ENCODE measurements around the gene IL24.

IL24 gene

DNA sequence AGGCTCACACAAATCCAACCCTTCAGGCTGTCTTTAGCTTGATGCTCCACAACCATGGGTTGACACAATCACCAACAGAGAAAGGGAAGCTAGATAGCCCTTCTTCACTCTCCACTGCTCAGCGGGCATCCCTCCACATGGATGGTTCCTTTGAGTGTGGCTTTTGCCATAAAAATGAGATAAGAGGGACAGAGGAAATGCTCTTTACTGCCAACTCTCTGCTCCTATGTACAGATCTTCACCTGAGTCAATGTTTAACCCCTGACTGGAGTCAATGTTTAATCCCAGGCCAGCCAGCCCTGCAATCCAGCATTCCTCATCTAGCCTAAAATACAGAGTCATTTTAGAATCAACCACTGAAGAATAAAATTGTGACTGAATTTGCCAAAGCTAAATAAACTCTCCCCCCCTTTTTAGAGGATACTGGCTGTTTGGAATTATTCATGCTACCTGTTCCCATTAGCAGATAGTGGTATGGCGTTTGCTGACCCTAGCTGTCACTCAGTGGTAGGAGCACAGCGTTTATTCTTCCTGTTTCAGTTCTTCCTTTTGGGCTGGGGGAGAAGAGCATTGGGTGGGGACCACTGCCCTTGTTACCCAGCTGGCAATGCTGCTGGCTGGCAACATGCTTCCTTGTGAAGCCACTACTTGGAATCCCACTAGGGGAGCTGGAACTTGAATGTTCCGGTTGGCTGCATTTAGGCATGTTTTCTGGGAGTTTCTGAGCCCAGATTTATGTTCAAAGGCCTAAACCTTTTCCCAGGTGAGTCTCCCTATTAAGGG is 54.3 kb downstream of the IL24 start:
- H3K4me3 ChIP-seq (ENCODE audit: low read length): peak overlapping the region; percentile 1; the same call in 1 of the 2 replicates
- peaks cover 9% of the 10 kb centered on the region for H3K36me3 ChIP-seq (replicated peaks; ENCODE audit: low read depth, low read length)
- peaks cover 88% of the 10 kb centered on the region for H3K4me1 ChIP-seq (ENCODE audit: low read length)
- peak overlapping the region; percentile 42 for H3K4me2 ChIP-seq (ENCODE audit: low read length)
- H2AFZ ChIP-seq (ENCODE audit: low read depth, low read length): peak overlapping the region; percentile 7; the same call in 1 of the 2 replicates
- H3K27ac ChIP-seq (ENCODE audit: low read length): peak overlapping the region; percentile 96
- no peaks in the 10 kb centered on the region for H4K20me1 ChIP-seq (ENCODE audit: insufficient read depth, low read length)
- peaks cover 9% of the 10 kb centered on the region for H3K9me3 ChIP-seq (ENCODE audit: insufficient read depth, low read length)
- no peaks in the 10 kb centered on the region for H3K27me3 ChIP-seq (ENCODE audit: low read depth, low read length)
- TF ChIP-seq, protein P1, sequence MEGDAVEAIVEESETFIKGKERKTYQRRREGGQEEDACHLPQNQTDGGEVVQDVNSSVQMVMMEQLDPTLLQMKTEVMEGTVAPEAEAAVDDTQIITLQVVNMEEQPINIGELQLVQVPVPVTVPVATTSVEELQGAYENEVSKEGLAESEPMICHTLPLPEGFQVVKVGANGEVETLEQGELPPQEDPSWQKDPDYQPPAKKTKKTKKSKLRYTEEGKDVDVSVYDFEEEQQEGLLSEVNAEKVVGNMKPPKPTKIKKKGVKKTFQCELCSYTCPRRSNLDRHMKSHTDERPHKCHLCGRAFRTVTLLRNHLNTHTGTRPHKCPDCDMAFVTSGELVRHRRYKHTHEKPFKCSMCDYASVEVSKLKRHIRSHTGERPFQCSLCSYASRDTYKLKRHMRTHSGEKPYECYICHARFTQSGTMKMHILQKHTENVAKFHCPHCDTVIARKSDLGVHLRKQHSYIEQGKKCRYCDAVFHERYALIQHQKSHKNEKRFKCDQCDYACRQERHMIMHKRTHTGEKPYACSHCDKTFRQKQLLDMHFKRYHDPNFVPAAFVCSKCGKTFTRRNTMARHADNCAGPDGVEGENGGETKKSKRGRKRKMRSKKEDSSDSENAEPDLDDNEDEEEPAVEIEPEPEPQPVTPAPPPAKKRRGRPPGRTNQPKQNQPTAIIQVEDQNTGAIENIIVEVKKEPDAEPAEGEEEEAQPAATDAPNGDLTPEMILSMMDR (IDR thresholded peaks at IDR 0.05; ENCODE audit: low read depth, low read length): no peak
- no peak for TF ChIP-seq EZH2phosphoT487 (IDR thresholded peaks at IDR 0.05; ENCODE audit: low read depth)
- H3K9ac ChIP-seq (ENCODE audit: low read length): peak overlapping the region; percentile 28; the same call in 1 of the 2 replicates
- H3K79me2 ChIP-seq (ENCODE audit: low read length): no peaks in the 10 kb centered on the region

DNA sequence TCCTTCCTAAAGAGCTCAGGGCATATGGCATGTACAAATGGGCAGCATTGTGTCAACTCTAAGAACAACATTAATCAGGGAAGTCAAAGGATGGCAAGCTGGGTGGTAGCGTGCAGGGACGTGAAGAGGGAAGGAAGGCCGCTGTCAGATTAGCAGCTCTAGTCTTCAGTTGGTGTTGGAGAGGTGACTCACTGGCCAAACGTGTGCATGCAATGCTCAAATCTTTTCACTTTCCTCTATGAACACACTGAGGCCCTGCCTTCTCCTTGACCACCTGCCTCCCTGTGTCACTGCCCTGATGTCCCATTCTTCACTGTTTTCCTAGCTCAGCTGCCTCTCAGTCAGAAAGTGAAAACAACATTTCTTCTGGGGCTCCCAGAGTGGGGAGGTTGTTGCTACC is 54.9 kb downstream of the IL24 start:
- Histone ChIP-seq H3K9ac (ENCODE audit: low read length) (peak overlapping the region; percentile 28; the same call in 1 of the 2 replicates), H4K20me1 (ENCODE audit: insufficient read depth, low read length) (no peaks in the 10 kb centered on the region), H3K4me1 (ENCODE audit: low read length) (peaks cover 94% of the 10 kb centered on the region), H3K4me2 (ENCODE audit: low read length) (peak overlapping the region; percentile 42), H2AFZ (ENCODE audit: low read depth, low read length) (no peak overlapping the region), H3K36me3 (replicated peaks; ENCODE audit: low read depth, low read length) (peaks cover 9% of the 10 kb centered on the region), H3K27me3 (ENCODE audit: low read depth, low read length) (no peaks in the 10 kb centered on the region), H3K27ac (ENCODE audit: low read length) (peak overlapping the region; percentile 96), H3K79me2 (ENCODE audit: low read length) (no peaks in the 10 kb centered on the region), H3K4me3 (ENCODE audit: low read length) (peak overlapping the region; percentile 1; the same call in 1 of the 2 replicates), H3K9me3 (ENCODE audit: insufficient read depth, low read length) (peaks cover 9% of the 10 kb centered on the region)
- TF ChIP-seq EZH2phosphoT487 (IDR thresholded peaks at IDR 0.05; ENCODE audit: low read depth): no peak
- TF ChIP-seq, protein P1 (IDR thresholded peaks at IDR 0.05; ENCODE audit: low read depth, low read length): no peak

DNA sequence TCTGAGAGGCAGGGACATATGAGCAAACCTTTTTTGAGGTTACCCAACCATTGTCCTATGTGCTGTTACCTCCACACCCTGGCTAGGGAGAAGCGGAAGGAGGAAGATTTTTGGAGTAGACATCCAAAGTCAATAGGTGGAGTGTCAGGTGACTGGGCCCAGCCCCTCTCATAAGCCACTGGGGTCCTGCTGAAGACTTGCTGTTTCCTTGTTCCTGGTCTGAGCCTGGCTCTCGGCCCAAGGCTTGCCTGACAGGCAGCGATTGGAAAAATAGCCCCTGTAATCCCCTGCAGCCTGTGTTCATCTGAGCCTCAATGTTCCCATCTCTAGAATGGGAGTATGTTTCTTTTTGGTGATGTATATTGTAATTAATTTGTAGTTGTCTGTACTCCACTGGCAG is 55.9 kb downstream of the IL24 start:
- H3K4me1 ChIP-seq (ENCODE audit: low read length): peaks cover 96% of the 10 kb centered on the region
- H2AFZ ChIP-seq (ENCODE audit: low read depth, low read length): peak overlapping the region; percentile 56; the same call in 1 of the 2 replicates
- peak overlapping the region; percentile 96 for H3K27ac ChIP-seq (ENCODE audit: low read length)
- no peaks in the 10 kb centered on the region for H3K27me3 ChIP-seq (ENCODE audit: low read depth, low read length)
- no peak for TF ChIP-seq EZH2phosphoT487 (IDR thresholded peaks at IDR 0.05; ENCODE audit: low read depth)
- TF ChIP-seq, protein P1 (IDR thresholded peaks at IDR 0.05; ENCODE audit: low read depth, low read length): no peak
- H3K4me3 ChIP-seq (ENCODE audit: low read length): no peak overlapping the region
- peaks cover 9% of the 10 kb centered on the region for H3K36me3 ChIP-seq (replicated peaks; ENCODE audit: low read depth, low read length)
- no peaks in the 10 kb centered on the region for H3K79me2 ChIP-seq (ENCODE audit: low read length)
- H3K4me2 ChIP-seq (ENCODE audit: low read length): peak overlapping the region; percentile 87
- peak overlapping the region; percentile 88 for H3K9ac ChIP-seq (ENCODE audit: low read length)
- no peaks in the 10 kb centered on the region for H4K20me1 ChIP-seq (ENCODE audit: insufficient read depth, low read length)
- H3K9me3 ChIP-seq (ENCODE audit: insufficient read depth, low read length): peaks cover 9% of the 10 kb centered on the region

DNA sequence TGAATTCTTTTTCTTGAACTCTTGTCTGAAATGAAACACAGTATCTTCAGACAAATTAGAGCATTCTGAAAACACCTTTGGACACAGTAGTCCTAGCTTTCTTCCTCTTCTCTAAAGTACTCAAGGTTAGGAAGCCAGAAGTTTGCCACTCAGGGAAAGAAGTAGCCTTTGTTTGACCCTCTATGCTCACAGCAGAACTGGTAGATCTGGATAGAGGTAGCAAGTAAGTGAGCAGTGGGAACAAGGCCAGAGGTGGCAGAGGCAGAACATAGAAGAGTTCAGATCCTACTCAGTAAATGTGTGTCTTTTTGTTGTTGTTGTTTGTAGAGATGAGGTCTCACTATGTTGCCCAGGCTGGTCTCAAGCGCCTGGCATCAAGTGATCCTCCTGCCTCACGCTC is 56.4 kb downstream of the IL24 start:
- peaks cover 9% of the 10 kb centered on the region for H3K9me3 ChIP-seq (ENCODE audit: insufficient read depth, low read length)
- peak overlapping the region; percentile 88 for H3K9ac ChIP-seq (ENCODE audit: low read length)
- no peaks in the 10 kb centered on the region for H3K27me3 ChIP-seq (ENCODE audit: low read depth, low read length)
- H3K27ac ChIP-seq (ENCODE audit: low read length): peak overlapping the region; percentile 96
- H3K36me3 ChIP-seq (replicated peaks; ENCODE audit: low read depth, low read length): peaks cover 9% of the 10 kb centered on the region
- peak overlapping the region; percentile 87 for H3K4me2 ChIP-seq (ENCODE audit: low read length)
- TF ChIP-seq, protein P1 (IDR thresholded peaks at IDR 0.05; ENCODE audit: low read depth, low read length): no peak
- TF ChIP-seq EZH2phosphoT487 (IDR thresholded peaks at IDR 0.05; ENCODE audit: low read depth): no peak
- H3K79me2 ChIP-seq (ENCODE audit: low read length): no peaks in the 10 kb centered on the region
- peak overlapping the region; percentile 56; the same call in 1 of the 2 replicates for H2AFZ ChIP-seq (ENCODE audit: low read depth, low read length)
- H3K4me1 ChIP-seq (ENCODE audit: low read length): peaks cover 96% of the 10 kb centered on the region
- H3K4me3 ChIP-seq (ENCODE audit: low read length): peak overlapping the region; percentile 53; the same call in 1 of the 2 replicates
- H4K20me1 ChIP-seq (ENCODE audit: insufficient read depth, low read length): no peaks in the 10 kb centered on the region
